ENCODE results near the gene TMEM272. TPM values are rescaled to one million over a fixed set of nuclear protein-coding genes. Genes with fewer than 3 reads are reported as not detected.

Gene TMEM272, protein sequence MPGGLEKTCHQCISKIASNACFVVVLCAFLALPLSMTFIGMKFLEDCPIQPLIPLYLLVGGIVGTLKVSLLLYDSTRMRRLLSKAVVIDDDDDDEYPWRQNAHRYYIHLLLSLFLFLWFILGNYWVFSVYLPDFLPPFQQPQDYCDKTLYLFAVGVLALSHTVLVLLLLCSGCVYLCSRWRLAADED
- polyA plus RNA-seq (ENCODE audit: insufficient read length in 4 of 4): under 1 TPM in 3 of 4 donors, not detected in 1; 0.20 to 0.66 (median 0.63) TPM

DNA sequence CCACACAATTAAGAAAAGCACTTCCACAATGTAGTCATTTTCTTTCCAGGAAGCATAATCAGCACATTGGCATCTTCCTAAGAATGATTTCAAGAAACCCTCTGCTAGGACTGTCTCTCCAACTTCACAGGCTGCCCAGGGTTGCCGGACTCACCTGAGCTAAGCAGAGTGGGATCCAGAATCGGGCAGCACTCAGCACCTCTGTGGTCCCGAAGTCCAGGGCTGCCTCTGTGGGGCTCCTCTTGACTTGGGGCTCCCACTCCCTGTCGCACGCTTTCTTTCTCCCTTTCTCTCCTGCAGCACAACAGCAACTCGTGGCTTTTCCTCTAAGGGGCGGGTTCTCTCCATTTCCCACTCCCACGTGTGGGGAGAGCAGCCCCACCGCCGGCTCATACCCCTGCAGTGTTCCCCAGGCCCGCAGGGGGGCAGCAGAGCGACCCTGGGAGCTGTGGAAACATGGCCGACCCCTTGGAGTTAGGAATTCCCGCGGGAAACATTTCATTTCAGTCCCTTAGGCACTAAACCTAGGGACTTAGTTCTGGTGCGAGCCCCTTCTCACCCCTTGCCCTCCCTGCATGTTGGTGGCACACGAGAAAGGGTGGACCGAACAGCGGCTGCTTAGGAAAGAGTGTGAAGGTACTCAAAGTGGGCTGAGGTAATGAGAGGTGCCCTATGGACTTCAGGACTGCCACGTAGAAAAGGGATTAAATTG, at the start of gene TMEM272:
Gene TMEM272, minus strand, starts transcription at position 316 of the 712 bp plus-strand sequence. CDS start 6,647 bp downstream, outside the sequence.
- DNase-seq (ENCODE audit: low read depth in 4 of 4, low spot score in 2 of 4): peak; percentile 13 to 25 (median 20)

DNA sequence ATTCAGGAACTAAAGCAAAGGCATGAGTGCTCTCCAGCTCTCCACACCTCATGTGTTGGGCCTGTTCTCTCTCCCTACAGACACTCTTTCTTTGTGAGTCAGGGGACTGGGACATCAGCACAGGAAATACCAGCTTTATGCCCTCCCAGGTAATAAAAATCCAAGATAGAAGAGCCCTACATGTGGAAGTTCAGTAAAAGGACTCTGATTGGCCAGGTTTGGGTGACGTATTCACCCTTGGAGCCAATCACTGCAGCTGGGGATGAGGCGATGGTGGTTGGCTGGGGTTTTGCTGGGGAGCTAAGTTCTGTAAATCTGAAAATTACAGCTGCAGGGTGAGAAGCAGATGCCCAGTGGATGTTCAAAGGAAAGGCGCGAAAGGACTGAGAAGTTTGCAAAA, 49.3 kb upstream of the TMEM272 start:
- DNase-seq (ENCODE audit: low read depth in 4 of 4, low spot score in 2 of 4): no peak

DNA sequence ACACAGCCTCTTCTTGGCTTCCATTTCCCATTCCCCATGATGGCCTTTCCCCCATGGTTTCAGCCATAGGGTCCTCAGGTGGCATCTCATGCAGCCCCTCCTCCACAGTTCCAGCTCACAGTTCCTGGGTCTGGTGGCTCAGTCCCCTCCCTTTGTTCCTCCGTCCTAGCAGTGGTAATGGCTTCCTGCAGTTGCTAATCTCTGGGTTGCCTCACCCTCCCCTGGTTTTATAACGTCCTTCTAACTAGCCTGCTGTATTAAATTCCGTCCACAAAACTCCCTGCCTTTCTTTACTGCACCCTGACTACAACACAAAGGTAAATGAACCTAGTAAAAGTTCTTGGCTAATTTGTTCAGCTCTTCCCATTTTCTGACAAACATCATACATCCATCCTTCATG, 47.7 kb upstream of the TMEM272 start:
- no peak for DNase-seq (ENCODE audit: low read depth in 4 of 4, low spot score in 2 of 4)

DNA sequence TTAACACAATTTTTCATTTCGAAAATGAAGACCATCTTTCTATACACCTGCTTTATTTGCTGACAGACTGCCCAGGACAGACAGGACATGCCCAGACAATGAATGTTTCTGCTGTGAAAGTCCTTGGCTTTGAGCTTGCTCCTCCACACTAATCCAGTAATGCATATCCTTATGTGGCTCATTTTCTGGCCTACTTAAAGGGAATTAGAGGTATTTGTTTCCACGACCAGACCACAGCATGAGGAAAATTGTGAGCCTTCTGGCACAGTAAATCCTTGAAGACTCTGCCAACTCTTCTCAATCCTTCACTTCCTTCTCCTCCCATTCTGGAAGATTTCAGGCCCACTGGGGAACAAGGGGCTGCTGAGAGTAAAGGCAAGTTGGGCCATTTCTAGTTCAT, 42.5 kb upstream of the TMEM272 start:
- no peak for DNase-seq (ENCODE audit: low read depth in 4 of 4, low spot score in 2 of 4)

DNA sequence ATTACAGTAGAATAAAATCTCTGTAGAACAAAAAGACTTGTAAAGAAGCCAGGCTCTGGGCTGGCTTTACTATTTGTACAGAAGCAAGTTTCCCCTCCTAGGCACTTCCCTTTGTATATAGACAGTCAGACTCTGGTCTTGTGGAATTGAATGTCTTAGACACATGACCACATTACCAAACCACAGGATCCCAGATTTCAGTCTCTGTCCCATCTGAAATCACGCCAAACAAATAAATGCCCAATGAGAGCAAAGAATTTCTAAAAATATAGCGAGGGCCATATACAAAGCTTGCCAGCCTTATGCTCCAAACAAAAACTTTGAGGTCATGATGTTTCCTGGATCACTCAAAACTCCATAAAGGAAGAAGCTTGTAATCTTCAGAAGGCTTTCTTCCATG, 40.7 kb upstream of the TMEM272 start:
- no peak for DNase-seq (ENCODE audit: low read depth in 4 of 4, low spot score in 2 of 4)

DNA sequence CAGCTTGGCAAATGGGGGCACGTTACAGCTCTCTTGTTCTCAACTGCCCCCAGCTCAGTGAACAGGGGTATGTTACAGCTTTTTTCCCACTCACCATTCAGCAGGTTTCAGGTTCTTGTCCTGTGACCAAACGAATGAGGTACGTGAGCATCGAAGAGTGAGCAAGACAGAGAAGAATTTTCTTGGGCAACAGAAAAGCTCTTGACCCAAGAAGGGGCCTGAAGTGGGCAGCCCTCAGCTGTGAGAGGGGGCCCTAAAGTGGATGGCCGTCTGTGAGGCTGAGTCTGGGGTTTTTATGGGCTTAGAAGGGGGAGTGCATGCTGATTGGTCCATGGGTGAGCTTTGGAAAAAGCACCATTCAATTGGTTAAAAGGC, 38.2 kb upstream of the TMEM272 start:
- no peak for DNase-seq (ENCODE audit: low read depth in 4 of 4, low spot score in 2 of 4)

DNA sequence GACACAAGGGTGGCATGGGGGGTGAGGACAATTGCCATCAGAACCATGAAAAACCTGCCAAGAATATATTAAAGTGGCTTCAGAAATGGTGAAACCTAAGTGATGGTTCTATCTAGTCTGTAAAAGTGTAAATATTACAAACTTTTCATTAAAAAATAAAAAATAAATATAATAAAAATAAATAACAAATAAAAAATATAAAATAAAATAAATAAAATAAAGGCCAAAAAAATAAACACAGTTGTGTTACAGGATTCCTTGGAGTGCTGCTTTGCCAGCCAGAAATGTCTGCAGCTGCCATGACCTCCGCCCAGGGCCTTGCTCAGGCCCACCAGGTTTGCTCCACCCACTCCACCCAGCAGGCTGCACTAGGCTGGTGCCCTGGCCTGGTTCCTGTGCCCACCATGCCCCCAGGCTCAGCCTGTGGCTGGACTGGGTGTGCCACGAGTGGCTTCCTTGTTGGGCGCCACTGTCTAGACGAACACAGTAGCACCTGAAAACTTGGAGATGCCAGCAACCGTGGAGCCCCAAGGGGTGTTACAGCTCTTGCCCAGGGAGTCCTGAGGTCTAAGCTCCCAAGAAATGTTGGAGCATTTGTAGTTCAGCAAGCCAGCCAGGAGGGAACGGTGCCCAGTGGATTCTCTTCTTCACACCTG, 37.7 kb upstream of the TMEM272 start:
- DNase-seq (ENCODE audit: low read depth in 4 of 4, low spot score in 2 of 4): no peak

DNA sequence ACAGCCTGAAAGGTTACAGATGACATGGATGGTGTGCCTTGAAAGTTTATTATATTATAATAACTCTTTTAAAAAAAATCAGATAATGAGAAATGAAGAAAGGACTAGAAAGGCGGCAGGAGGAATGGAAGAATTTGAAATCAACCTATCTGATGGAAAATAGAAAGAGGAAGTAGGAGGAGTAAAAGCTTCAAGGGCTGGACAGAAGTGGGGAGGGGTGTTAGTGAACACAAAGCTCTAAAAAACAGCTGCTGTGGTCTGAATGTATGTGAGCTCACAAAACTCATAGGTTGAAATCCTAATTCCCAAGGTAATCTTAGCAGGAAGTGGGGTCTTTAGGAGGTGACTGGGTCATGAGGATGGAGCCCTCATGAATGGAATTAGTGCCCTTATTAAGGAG, 36.3 kb upstream of the TMEM272 start:
- DNase-seq (ENCODE audit: low read depth in 4 of 4, low spot score in 2 of 4): no peak

DNA sequence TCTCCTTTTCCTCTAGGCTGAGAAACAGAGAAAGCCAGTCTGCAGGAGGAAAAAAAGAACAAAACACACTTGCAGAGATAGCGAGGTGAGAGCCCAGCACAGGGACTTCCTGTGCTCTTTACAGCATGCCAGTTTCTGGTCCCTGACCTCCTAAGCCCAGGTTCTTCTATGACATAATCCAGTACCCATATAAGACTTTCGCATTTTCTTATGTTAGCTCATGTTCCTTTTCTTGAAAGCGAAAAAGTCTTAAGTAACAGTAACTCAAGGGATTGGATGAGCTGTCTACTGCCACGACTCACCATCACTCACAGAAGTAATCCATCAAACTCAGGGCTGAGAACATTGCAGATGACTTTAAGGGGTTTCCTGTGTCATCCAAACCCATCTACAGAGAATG, 34.2 kb upstream of the TMEM272 start:
- DNase-seq (ENCODE audit: low read depth in 4 of 4, low spot score in 2 of 4): no peak

DNA sequence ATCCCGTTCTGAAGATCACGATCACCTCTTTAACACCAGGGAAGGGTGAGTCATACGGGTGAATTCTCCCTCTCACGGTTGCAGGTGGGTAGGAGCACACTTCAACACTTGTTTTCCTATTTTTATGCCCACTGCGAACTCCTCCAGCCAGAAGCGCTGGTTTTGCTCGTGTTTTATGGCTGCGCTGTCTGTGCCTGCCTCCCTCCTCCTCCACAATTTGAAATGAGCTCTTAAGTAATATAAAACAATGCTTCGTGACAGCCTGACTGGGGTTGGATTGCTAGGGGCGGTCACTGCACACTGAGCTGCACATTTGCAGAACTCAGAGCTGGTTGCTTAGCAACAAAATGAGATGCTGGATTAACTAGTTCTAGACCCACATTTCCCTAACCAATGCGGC, 29.7 kb upstream of the TMEM272 start:
- DNase-seq (ENCODE audit: low read depth in 4 of 4, low spot score in 2 of 4): peak in 3 of 4 donors; percentile 11 to 34 (median 26)

DNA sequence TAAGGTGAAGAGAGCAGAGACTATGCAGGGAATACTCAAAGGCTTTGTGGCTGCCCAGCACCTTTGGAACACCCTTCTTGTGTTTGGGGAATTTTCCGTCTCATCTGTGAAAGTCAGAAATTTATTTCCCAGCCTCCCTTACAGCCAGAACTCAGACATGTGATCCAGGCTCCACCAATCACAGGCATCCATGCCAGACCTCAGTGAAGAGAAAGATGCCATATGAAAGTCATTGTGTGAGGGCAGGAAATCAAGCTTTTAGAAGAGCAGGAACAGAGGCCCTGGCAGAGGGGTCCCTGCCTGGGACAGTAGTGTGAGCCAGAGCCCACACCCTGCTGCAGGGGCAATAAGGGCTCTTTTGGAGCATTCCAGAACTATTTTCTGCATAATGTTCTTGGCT, 28.9 kb upstream of the TMEM272 start:
- no peak for DNase-seq (ENCODE audit: low read depth in 4 of 4, low spot score in 2 of 4)

DNA sequence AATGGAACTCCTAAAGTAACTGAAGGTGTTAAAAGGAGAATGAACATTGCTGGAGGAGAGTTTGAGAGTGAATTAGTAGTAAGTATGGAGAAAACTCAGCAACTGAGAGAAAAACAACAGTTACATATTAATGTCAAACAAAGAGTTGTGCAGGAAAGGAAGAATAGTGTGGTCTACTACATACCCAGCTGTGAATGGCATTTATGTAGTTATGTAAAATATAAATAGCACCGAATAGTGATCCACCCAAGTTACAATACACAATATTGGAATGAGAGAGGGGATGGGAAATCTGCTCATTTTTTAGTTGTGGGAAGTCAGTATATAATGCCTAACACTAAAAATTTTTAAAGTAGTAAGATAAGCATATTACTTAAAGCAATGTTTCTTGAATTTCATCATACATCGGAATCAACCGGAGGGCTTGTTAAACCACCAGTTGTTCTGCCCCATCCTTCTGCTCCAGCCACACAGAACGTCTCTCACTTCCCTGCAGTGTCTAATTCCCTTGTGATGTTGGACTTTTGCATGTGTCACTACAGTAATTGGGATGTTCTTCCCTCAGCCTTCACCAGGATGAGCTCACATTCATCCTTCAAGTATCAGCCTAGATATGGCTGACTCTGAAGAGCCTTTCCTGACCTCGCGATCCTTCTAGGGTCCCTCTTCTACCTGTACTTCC, 28.3 kb upstream of the TMEM272 start:
- no peak for DNase-seq (ENCODE audit: low read depth in 4 of 4, low spot score in 2 of 4)

DNA sequence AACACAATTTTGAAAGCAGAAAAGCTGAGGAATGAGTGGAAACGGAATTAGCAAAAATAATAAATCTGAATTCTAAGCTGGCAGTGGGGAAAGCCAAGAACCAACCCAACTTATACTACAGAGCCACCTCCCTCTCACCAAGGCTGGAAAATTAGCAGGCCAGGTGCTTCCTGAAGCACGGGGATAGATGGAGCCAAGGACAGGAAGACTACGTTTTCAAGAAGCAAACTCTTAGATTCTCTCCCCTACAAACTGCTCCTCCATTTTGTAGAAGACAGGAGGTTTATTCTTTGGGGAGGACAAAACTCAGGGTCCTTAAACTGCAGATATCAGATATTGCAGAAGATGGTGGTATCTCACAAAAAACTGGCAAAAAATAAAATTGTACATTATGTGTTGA, 25.6 kb upstream of the TMEM272 start:
- no peak for DNase-seq (ENCODE audit: low read depth in 4 of 4, low spot score in 2 of 4)

DNA sequence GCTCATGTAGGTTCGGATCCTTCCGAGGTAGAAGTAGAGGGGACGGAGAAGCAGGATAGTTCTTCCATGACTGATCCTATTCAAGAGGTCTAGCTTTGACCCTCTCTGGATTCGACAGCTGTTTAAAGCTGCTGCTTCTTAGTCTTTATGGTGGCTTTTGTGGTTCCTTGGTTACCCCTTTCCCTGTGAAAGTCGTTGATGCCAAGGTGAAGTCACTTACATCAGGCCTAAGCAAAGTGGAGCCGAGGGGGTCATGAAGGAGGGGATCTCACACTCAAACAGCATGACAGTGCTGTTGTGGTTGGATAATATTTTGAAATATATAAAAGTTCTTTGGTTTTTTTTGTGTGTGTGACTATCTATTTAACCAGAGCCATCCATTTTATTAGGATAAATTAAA, 24.9 kb upstream of the TMEM272 start:
- DNase-seq (ENCODE audit: low read depth in 4 of 4, low spot score in 2 of 4): no peak

DNA sequence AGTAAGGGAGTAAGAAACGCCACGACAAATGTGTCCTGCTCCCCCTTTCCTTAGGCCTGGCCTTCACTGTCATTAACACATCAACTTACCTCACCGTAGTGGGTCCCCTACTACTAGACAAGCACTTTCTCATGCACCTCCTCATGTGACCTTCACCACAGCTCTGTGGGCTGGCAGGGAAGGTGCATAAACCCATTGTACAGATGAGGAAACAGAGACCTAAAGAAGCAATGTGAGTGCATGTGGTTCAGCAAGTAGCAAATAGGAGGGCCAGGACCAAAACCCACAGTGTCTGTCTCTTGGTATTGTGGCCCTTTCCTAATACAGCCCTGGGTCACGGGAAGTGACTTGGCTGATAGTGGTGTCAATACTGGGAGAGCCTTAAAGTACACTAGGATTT, 22.1 kb upstream of the TMEM272 start:
- no peak for DNase-seq (ENCODE audit: low read depth in 4 of 4, low spot score in 2 of 4)

DNA sequence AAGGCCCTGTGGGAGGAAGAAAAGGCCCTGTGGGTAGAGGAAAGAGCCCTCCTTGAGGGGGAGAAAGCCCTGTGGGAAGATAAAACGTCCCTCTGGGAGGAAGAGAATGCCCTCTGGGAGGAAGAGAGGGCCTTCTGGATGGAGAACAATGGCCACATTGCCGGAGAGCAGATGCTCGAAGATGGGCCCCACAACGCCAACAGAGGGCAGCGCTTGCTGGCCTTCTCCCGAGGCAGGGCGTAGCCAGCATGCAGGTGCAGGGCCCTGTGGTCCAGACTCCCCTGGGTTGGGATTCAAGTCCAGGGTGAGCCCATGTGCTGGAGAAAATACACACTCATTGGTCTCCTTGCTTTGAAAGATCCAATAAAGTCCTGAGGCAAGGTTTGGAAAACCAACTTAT, 20.9 kb upstream of the TMEM272 start:
- no peak for DNase-seq (ENCODE audit: low read depth in 4 of 4, low spot score in 2 of 4)

DNA sequence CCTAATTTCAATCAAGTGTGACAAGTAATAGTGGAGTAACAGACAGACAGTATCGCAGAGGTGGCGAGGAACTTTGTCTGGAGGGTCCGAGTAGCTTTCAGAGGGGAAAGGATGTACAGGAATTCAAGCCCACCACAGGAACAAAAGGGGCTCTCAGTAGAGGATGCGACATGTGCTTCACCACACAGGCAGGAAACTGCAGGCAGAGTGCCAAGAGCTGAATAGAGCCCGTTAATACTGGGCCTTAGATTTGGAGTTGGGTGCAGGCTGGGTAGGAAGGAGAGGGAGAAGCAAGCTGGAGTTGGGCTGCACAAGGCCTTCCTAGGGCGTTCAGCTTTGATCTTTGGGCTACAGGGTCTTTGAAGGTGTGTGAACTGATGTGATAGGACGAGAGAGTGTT, 18.0 kb upstream of the TMEM272 start:
- no peak for DNase-seq (ENCODE audit: low read depth in 4 of 4, low spot score in 2 of 4)

DNA sequence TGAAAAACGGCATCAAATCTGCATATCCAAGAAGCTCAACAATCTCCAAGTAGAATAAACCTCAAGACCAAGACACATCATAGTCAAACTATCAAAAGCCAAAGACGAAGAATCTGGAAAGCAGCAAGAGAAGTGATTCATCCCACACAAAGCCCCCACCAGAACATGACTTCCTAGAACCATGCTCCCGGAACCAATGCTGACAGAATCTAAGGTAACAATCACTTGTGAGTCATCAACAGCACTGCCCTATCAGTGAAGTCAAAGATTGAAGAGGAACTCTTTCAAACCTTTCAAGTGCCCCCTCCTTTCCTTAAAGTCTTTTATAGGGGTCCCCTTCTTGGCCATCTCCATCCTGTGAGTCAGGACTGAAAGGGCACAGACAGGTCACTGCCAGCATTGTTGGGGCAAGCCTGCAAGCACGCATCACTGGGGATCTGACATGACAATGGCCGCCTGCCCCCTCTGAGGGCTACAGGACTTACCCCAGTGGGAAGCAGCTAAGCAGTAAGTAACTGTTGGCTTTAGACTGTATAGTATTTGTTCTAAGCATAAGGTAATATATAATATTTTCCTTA, 16.8 kb upstream of the TMEM272 start, which contains the start of gene CCDC70:
Gene CCDC70, plus strand, starts transcription at position 247 of the 578 bp plus-strand sequence. CDS start 3,443 bp downstream, outside the sequence.
- no peak for DNase-seq (ENCODE audit: low read depth in 4 of 4, low spot score in 2 of 4)

DNA sequence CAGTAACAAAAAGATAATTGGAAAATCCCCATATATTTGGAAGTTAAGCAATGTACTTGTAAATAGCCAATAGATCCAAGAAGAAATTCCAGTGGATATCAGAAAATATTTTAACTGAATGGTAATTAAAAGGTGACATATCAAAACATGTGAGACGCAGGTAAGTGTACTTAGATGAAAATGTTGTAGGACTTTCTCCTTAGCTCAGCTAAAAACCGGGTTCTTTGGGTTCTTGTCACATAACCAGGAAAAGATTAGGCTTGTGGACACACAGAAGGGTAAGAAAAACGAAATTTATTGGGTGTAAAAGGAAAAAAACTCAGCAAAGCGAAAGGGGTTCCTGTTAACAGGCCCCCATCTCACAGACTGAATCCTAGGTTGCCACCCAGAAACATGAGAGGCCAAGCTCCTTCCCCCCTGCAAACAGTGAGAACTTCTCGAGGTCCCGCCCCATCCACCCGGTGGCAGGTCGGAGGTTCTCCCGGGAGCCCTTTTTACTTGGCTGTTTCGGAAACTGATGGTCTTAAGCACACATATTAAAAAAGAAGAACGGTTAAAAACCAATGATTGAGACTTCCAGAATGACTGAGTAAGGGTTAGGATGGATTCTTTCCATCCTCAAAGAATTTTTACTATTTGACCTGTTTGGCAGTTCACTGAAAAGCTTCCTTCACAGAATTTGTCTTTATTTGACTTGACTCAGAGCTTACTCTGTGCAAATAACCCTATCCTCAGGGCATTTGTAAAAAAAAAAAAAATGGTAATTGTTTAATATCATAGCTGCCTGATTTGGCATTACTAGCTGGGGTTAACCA, 13.7 kb upstream of the TMEM272 start:
- DNase-seq (ENCODE audit: low read depth in 4 of 4, low spot score in 2 of 4): no peak

DNA sequence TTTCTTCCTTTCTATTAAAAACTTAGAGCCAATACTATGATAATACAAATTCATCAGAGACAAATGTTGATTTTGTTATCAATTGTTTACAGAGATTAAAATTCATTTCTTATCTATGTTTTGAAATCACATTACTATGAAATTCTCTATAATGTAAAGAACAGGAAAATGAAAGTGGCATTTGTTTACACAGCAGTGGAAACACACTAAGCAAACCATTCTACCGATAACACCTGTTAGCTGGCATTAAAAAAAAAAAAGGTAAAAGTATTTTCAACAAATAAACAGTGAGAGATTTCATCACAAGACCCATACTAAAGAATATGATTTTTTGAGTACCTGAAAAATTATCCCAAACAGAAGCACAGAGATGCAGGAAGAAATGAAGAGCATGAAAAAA, 12.0 kb upstream of the TMEM272 start:
- no peak for DNase-seq (ENCODE audit: low read depth in 4 of 4, low spot score in 2 of 4)

All from left renal cortex interstitium (tissue), 4 donors.